Measurements from ENCODE around the gene MADD. TPM values are rescaled to one million over a fixed set of nuclear protein-coding genes. Genes with fewer than 3 reads are reported as not detected.

MADD gene
- 14.0 and 24.7 TPM in 2 replicates for total RNA-seq

DNA sequence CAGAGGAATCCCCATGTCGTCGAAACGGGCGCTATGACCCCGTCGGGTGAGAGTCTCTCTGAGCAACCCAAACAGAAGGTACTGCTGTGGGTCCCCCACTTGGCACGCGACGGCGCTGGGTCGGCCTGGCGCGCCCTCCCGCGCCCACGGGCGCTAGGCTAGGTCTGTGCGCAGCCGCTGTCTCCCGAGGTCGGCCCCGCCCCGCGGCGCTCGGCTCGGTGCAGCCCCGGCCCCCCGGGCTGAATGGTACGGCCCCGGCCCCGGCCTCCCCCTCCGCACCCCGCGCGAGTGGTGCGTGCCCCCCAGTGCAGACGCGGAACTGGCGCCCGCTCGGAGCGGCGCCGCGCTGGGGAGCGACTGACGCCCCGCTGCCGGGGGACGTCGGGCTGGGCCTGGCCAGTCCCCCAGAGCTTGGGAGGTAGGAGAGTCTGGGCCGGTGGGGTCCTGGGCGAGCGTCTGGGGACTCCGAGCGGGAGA, at the start of gene MADD:
Gene MADD, plus strand, starts transcription at position 305 of the 477 bp plus-strand sequence.
- TF ChIP-seq, protein P1, sequence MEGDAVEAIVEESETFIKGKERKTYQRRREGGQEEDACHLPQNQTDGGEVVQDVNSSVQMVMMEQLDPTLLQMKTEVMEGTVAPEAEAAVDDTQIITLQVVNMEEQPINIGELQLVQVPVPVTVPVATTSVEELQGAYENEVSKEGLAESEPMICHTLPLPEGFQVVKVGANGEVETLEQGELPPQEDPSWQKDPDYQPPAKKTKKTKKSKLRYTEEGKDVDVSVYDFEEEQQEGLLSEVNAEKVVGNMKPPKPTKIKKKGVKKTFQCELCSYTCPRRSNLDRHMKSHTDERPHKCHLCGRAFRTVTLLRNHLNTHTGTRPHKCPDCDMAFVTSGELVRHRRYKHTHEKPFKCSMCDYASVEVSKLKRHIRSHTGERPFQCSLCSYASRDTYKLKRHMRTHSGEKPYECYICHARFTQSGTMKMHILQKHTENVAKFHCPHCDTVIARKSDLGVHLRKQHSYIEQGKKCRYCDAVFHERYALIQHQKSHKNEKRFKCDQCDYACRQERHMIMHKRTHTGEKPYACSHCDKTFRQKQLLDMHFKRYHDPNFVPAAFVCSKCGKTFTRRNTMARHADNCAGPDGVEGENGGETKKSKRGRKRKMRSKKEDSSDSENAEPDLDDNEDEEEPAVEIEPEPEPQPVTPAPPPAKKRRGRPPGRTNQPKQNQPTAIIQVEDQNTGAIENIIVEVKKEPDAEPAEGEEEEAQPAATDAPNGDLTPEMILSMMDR (conservative IDR thresholded peaks at IDR 0.05; ENCODE audit: low read depth, low read length): no peak
- no peak for DNase-seq (ENCODE audit: low read depth)
- peak within 1 kb of the TSS; percentile 81 for H3K4me3 ChIP-seq (ENCODE audit: low read depth, low read length)

DNA sequence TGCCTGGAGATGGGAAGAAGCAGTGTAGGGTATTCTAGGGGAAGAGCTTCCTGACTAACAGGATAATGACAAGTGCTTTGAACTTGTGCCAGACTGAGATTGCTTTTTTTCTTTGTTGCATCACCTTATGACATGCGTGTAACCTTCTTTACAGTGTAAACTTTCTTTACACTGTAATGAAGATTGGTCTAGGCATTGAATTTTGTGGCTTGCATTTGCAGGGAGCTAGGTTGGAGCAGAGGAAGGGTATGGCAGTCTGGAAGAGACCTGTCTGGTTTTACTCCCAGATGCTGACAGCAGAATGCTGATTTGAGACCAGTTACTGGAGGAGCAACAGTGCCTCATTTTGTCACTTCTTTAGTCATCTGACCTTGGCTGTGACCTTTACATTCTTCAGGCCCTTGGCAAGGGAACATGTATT, 49.5 kb upstream of the MADD start:
- no peak for DNase-seq (ENCODE audit: low read depth)
- TF ChIP-seq, protein P1 (conservative IDR thresholded peaks at IDR 0.05; ENCODE audit: low read depth, low read length): no peak
- no peak overlapping the region for H3K4me3 ChIP-seq (ENCODE audit: low read depth, low read length)

DNA sequence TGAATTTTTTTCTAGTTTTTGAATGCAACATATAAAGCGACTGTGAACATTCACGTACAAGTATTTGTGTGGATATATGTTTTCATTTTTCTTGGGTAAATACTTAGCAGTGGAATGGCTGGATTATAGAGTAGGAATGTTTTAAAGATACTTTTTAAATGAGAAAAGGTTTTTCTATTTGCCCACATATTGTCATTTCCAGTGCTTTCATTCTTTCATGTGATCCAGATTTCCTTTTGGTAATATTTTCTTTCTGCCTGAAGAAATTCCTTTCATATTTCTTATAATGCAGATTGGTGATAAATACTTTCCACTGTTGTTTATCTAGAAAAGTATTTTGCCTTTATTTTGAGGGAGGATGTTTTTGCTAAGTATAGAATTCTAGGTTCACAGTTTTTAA, 47.2 kb upstream of the MADD start:
- TF ChIP-seq, protein P1 (conservative IDR thresholded peaks at IDR 0.05; ENCODE audit: low read depth, low read length): no peak
- no peak overlapping the region for H3K4me3 ChIP-seq (ENCODE audit: low read depth, low read length)
- DNase-seq (ENCODE audit: low read depth): no peak

DNA sequence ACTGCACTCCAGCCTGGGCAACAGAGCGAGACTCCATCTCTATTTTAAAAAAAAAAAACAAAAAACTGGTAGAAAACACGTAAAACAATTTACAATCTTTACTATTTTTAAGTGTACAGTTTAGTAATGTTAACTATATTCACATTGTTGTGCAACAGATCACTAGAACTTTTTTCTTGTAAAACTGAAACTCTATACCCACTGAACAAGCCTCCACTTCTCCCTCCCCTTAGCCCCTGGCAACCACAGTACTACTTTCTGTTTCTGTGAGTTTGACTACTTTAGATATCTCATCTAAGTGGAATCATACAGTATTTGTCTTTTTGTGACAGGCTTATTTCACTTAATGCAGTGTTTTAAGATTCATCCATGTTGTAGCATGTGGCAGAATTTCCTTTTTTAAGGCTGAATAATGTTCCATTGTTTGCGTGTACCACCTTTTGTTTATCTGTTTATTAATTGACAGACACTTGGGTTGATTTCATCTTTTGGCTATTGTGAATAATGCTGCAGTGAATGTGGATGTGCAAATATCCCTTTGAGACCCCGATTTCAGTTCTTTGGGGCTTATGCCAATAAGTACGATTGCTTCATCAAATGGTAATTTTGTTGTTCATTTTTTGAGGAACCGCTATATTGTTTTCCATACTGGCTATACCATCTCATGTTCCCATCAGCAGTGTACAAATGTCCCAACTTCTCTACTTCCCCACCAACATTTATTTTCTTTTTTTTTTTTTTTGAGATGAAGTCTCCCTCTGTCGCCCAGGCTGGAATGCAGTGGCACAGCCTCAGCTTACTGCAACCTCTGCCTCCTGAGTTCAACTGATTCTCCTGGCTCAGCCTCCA, 44.2 kb upstream of the MADD start:
- no peak overlapping the region for H3K4me3 ChIP-seq (ENCODE audit: low read depth, low read length)
- DNase-seq (ENCODE audit: low read depth): no peak
- TF ChIP-seq, protein P1 (conservative IDR thresholded peaks at IDR 0.05; ENCODE audit: low read depth, low read length): no peak

DNA sequence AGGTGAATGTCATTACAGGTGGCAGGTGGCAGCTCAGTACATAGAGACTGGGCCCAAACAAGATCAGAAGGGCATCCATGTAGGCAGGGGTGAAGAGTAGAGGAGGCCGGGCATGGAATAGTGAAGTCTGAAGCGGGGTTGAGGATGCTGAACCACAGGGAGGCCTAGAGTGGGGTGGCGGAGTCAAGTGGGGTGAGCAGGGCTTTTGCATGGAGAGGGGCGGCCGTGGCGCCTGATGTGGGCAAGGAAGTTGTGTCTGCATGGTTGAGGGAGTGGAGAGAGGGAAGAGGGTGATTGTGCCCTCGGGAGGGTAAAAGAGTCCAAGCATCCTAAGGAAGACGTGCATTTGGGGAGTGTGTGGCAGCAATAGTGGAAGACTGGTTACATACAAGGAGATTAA, 40.8 kb upstream of the MADD start:
- no peak overlapping the region for H3K4me3 ChIP-seq (ENCODE audit: low read depth, low read length)
- no peak for DNase-seq (ENCODE audit: low read depth)
- TF ChIP-seq, protein P1 (conservative IDR thresholded peaks at IDR 0.05; ENCODE audit: low read depth, low read length): no peak

DNA sequence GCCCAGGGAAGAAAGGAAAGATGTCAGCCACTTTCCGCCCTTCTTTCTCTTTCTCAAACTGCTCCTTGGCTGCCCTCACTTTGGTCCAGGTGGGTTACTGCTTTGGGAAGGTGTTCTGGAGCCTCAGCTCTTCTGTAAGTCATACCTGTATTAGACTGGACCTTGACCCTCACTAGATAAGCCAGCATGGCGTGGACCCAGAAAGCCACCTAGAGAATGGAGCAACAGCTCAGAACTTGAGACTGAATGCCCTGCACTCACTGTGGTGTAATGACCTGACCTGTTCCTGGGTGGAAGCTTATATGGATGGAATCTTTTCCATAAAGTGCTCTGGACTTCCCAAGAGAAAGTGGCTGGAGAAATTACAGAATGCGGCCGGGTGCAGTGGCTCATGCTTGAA, 36.9 kb upstream of the MADD start:
- H3K4me3 ChIP-seq (ENCODE audit: low read depth, low read length): no peak overlapping the region
- TF ChIP-seq, protein P1 (conservative IDR thresholded peaks at IDR 0.05; ENCODE audit: low read depth, low read length): no peak
- DNase-seq (ENCODE audit: low read depth): no peak
